ENCODE data around the gene ASMT.

Gene ASMT

DNA sequence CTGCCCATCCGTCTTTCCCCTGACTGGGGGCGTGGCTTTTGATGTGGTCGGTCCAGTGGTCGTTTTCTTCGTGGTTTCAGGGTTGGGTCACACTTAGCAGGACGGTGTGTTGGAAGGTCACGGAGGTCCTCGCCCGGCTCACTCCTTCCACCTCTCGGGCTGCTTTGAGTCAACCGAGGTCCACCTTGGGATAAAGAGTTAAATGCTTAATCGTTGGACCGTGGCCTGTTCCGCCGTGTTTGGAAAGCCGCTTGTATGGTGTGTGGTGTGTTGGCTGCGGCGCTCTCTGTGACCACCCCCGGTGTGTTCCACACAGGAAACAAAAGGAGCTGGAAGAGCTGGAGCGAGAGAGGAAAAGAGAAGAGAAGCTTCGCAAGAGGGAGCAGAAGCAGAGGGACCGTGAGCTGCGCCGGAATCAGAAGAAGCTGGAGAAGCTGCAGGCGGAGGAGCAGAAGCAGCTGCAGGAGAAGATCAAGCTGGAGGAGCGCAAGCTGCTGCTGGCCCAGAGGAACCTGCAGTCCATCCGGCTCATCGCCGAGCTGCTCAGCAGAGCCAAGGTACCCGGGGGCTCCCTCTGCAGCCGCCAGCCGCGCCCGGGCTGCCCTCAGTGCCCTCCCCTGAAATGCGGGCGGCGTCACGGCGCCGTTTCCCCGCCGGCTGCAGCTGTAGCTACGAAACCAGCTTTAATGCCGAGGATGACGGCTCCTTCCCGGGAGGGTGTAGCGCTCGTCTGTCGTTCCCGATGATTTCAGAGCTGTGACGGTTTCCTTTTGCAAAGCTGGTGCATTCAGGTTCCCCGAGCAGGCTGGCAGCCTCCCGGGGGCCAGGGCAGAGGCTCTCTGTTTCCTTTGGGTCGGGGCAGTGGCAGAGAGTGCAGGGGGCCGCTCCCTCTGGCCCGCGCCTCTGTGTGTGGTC lies 15.7 kb upstream of the ASMT start:
- DNase-seq (ENCODE audit: low spot score), result no peak
- TF ChIP-seq, protein P1, sequence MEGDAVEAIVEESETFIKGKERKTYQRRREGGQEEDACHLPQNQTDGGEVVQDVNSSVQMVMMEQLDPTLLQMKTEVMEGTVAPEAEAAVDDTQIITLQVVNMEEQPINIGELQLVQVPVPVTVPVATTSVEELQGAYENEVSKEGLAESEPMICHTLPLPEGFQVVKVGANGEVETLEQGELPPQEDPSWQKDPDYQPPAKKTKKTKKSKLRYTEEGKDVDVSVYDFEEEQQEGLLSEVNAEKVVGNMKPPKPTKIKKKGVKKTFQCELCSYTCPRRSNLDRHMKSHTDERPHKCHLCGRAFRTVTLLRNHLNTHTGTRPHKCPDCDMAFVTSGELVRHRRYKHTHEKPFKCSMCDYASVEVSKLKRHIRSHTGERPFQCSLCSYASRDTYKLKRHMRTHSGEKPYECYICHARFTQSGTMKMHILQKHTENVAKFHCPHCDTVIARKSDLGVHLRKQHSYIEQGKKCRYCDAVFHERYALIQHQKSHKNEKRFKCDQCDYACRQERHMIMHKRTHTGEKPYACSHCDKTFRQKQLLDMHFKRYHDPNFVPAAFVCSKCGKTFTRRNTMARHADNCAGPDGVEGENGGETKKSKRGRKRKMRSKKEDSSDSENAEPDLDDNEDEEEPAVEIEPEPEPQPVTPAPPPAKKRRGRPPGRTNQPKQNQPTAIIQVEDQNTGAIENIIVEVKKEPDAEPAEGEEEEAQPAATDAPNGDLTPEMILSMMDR (IDR thresholded peaks at IDR 0.05), result no peak

DNA sequence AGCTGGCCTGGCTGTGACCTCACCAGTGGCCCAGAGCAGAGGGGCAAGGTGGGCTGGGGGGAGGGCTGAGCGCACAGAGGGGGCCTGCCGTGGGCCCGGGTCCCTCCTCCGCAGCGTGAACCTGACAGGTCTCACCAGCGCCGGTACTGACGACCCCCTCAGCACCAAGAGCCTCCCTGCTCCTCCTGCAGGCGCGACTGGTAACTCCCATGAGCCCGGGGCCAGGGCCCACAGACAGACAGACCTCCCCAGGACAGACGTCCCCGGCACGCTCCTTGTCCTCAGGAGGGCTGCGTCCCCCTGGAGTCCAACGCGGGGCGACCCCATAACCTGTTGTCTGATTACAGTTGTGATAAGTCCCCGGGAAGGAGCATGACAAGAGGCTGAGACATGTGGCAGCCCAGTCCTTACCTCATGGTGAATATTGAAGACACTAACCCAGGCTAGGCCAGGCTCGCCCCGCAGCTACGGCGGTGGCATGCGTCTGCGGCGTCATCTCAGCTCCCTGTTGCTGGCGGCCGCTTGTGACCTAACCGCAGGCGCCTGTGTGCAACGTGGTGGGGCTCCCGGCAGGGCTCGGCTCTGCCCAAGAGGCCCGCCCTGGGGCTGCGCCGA lies 15.0 kb upstream of the ASMT start:
- TF ChIP-seq, protein P1 (IDR thresholded peaks at IDR 0.05), result no peak
- no peak overlapping the region for H3K27ac ChIP-seq
- no peak for DNase-seq (ENCODE audit: low spot score)
- H3K4me3 ChIP-seq, result no peak overlapping the region

More for the DNA sequence above, 15.7 kb upstream of the ASMT start:
- Histone ChIP-seq H3K27ac (no peak overlapping the region), H3K4me3 (no peak overlapping the region)

DNA sequence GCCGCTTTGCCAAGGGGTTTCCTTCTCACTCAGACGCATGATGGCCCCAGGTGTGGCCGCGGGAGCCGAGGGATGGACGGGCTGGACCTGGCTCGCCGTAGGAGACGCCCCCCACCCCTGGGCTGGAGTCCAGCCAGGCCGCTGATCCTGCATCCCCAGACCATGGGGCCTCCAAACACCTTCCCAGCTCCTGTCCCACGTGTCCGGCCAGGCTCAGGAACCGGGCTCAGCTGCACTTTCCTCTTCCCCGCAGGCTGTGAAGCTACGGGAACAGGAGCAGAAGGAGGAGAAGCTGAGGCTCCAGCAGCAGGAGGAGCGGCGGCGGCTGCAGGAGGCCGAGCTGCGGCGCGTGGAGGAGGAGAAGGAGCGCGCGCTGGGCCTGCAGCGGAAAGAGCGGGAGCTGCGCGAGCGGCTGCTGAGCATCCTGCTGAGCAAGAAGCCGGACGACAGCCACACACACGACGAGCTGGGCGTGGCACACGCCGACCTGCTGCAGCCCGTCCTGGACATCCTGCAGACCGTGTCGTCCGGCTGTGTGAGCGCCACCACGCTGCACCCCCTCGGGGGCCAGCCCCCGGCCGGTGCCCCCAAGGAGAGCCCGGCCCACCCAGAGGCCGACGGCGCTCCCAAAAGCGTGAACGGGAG lies 14.3 kb upstream of the ASMT start:
- H3K4me3 ChIP-seq, result no peak overlapping the region
- TF ChIP-seq, protein P1 (IDR thresholded peaks at IDR 0.05), result no peak
- DNase-seq (ENCODE audit: low spot score), result no peak
- no peak overlapping the region for H3K27ac ChIP-seq

DNA sequence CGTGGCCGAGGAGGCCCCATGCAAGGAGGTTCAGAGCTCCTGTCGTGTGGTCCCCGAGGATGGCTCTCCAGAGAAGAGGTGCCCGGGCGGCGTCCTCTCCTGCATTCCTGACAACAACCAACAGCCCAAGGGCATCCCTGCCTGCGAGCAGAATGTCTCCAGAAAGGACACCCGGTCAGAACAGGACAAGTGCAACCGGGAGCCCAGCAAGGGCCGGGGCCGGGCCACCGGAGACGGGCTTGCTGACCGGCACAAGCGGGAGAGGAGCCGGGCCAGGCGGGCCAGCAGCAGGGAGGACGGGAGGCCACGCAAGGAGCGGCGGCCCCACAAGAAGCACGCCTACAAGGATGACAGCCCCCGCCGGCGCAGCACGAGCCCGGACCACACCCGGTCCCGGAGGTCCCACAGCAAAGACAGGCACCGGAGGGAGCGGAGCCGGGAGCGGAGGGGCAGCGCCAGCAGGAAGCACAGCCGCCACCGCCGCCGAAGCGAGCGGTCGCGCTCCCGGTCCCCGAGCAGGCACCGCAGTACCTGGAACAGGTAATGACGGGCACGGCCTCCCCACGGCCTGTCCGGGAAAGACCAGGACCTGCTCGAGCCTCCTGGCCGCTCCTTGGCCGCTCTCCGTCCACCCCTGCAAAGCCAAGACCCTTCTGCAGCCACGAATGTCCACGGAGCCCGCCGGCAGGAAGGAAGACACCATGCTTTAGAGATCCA lies 13.7 kb upstream of the ASMT start:
- TF ChIP-seq, protein P1 (IDR thresholded peaks at IDR 0.05), result no peak
- no peak for DNase-seq (ENCODE audit: low spot score)
- H3K4me3 ChIP-seq, result no peak overlapping the region
- no peak overlapping the region for H3K27ac ChIP-seq

DNA sequence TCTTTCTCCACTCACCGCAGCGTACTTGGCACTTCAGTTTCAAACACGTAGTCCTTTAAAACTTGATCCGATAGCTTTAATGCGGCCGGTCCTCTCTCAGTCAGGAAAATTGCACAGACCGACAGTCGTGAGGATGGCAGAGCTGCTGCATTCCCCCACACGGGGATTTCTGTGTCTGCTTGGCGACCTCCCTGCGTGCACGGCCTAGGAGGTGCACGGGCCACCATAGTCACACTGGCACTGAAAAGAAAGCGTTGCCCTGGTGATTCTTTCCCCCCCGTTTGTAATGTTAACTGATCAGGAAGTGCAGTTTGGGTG lies 13.1 kb upstream of the ASMT start:
- no peak overlapping the region for H3K27ac ChIP-seq
- TF ChIP-seq, protein P1 (IDR thresholded peaks at IDR 0.05), result no peak
- no peak overlapping the region for H3K4me3 ChIP-seq
- no peak for DNase-seq (ENCODE audit: low spot score)

DNA sequence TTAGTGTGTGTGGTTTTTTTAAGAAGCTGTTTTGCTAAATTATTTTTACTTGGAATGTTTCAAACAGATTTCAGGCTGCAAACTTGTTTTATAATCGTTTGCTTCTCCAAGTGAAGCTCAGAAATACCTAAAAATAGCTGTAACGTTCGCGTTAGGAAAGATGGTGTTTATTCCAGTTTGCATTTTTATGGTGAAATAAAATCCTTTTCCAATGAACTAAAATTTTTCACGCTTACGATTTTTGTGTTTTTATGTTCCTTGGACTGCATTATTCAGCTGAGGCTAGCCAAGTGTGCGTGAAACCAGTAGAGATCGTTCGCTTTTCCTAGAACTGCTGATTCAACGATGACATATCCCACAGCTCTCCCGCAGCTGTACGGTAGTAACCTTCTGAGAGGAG lies 12.6 kb upstream of the ASMT start:
- Histone ChIP-seq H3K27ac (no peak overlapping the region), H3K4me3 (no peak overlapping the region)
- DNase-seq (ENCODE audit: low spot score), result no peak
- TF ChIP-seq, protein P1 (IDR thresholded peaks at IDR 0.05), result no peak
